GM10266 (cell line): ENCODE data around the gene TSPEAR.

Experiments
- DNase-seq: peaks from one replicate; pipeline ENCODE4 v3.0.0; 2012; ENCODE audit errors: extremely low spot score
- TF ChIP-seq, protein P1 (sequence below): IDR thresholded peaks from 2 replicates; pipeline ENCODE4 v1.5.1; 2012; ENCODE audit warnings: mild to moderate bottlenecking, low read depth; ENCODE audit not compliant: control insufficient read depth, insufficient read depth; ENCODE audit errors: missing control alignments

The TSPEAR gene

DNA sequence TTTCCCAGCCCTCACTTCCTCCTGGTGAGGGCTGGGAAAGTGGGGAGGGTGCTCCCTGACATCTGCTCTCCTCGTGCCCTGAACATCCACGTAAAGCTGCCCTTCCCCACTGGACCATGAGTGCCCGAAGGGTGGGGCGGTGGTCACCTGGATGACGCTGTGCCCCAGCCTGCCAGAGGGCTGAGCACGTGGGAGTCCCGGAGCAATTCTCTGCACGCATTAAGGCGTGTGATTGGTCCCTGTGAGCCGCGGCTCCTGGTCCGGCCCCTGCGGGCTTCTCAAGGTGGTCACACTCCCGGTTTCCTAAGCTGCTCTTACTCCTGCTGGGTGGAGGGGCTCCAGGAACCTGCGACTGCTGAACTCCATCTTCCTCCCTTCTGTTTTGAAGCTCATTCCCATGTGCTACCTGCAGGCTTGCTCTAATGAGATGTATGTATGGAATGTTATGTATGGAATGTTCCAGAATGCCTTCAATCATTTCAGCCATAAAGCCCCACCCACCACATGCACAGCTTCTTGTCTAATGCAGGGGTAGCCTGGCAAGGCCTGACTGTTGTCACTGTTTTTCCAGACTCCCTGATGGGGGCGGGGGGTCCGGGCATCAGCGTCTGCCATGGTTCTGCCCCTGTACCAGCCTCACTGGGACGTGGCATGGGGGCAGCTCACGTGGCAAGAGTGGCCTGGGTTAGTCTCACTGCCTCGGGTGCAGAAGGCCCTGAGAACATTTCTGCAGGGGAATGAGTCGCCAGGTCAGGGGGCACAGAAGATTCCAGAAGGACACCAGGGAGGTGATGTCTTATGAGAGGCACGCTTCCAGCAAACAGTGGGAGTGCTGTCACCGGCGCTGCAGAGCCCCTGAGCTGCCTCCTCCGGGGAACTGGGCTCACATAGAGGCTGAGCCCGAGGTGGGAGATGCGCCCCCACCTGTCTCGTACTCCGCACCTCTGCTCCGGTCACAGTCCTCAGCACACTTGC, 190.8 kb downstream of the TSPEAR start:
- no peak for DNase-seq
- TF ChIP-seq, protein P1, sequence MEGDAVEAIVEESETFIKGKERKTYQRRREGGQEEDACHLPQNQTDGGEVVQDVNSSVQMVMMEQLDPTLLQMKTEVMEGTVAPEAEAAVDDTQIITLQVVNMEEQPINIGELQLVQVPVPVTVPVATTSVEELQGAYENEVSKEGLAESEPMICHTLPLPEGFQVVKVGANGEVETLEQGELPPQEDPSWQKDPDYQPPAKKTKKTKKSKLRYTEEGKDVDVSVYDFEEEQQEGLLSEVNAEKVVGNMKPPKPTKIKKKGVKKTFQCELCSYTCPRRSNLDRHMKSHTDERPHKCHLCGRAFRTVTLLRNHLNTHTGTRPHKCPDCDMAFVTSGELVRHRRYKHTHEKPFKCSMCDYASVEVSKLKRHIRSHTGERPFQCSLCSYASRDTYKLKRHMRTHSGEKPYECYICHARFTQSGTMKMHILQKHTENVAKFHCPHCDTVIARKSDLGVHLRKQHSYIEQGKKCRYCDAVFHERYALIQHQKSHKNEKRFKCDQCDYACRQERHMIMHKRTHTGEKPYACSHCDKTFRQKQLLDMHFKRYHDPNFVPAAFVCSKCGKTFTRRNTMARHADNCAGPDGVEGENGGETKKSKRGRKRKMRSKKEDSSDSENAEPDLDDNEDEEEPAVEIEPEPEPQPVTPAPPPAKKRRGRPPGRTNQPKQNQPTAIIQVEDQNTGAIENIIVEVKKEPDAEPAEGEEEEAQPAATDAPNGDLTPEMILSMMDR = no peak

DNA sequence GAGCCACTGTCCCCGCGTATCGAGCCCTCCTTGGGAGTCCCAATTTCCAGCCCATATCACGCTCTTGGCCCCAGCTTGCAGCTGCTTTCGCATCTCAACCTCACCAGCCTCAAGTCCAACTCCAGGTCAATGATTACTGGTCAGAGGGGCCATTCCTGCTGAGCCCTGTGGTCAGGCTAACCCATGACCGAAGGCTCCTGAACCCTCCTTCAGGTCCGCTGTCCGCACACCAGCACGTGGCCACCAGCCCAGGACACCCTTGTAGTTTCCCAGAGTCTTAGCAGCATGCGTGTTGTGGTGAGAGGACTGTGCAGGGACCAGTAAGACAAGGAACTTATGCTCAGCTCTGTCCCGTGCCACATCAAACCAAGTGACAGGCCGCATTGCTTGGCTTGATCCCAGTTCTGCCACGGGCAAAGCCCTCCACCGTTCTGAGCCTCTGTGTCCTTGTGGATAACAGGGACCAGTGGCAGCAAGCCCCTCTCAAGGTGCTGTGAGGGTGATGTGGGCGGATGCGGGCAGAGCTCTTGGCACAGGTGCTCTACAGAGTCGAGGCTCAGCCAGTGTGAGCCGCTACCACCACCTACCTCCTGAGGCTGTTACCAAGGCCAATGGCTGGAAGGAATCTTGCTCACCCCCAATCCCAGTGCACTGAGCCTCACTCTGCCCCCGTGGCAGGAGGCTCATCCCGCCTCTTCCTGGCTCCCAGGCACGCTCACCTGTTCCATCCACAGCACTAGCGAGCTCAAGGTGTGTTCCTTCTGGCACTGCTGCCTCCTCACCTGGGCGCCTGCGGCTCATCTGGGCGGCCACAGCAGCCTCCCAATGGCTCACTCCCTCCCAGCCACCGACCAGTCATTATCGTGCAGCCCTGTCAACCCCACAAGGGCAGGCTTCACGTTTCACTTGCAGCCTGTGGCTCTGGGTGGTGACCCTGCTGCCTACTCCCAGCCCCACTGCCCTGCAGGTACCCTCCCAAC, 191.7 kb downstream of the TSPEAR start:
- TF ChIP-seq, protein P1 = no peak
- no peak for DNase-seq

DNA sequence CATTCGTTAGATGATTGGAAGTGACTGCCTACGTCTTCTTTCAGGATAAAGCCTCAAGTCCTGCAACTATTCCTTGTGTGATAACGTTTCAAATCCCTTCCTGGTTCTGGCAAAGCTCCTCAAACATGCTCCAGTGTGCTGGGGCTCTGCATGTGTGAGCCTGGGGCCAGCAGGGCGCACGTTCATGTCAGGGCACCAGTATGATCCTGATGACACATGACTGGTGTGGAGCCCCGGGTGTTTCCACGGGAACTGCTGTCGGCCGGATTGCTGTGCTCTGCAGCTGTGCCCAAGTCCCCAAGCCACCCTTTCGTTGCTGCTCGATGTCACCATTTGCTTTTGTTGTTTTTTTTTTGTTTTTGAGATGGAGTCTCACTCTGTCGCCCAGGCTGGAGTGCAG, 192.7 kb downstream of the TSPEAR start:
- TF ChIP-seq, protein P1 = no peak
- no peak for DNase-seq

DNA sequence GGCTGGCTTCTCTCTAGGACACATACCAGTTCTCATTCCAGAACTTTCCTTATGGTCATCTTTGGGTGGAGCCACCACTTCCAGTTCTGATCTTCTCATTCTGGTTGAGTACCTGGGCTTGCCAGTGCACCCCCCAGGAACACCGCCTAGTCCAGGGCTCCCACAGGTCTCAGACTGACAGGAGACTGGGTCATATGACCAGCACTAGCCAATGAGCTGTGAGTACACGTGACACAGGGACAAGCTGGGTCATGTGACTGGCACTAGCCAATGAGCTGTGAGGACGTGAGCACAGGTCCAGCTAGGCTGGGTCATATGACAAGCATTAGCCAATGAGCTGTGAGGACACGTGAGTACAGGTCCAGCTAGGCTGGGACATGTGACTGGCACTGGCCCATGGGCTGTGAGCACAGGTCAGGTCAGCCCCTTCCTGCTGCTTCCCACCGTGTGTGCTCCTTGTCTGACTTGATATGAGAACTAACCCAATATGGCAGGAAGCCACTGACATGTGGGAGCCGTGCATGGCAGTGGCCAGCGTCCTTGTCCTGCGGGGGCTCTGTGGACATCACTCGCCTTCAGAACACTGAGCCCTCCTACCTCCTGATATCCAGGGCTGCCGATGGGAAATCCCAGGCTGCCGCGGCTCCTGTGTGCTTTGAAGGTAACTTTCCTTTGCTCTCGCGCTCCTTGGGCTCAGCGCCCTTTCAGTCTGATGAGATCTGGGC, 194.0 kb downstream of the TSPEAR start:
- no peak for DNase-seq
- TF ChIP-seq, protein P1 = no peak

DNA sequence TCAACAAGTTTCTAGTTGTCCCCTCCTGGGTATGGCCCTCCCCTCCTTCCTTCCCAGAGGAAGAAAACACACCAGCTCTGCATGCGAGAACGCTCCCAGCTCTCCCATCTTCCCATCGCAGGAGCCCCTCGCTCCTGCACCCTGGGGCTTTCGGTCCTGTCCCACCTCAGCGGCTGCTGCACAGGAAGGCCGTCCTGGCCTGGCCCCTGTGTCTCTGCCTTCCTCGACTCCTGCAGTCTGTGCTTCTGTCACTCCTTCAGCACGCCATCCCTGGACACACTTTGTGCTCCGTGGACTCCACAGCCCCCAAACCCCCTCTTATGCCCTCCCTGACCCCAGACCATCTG, 194.6 kb downstream of the TSPEAR start:
- TF ChIP-seq, protein P1 = no peak
- no peak for DNase-seq

DNA sequence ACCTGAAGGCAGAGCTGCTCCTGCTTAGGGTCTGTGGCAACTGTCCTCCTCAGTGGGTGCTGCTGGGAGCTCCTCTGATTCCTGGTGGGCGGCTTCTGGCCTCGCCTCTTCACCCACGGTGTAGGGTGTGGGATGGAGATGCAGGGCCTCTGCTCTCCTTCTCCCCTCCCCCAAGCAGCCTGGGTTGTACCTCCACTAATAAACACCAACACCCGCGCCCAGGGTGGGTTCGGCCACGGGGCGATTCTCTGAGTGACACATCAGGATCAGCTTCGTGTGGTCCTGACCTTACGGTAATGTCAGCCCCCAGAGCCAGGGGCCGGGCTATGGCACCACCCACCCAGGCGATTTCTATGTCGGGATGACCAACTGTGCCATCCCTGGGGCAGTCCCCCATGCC, 195.0 kb downstream of the TSPEAR start:
- no peak for DNase-seq
- TF ChIP-seq, protein P1 = no peak
